ENCODE data around the gene FAM131C.

FAM131C gene

GRCh38 chr1:16077406-16078245 lies 4.2 kb upstream of the FAM131C start:
- DNase-seq (ENCODE audit: low read depth): no peak
- TF ChIP-seq CTCF (conservative IDR thresholded peaks at IDR 0.05; ENCODE audit: low read depth, low read length): no peak
- H3K4me3 ChIP-seq (ENCODE audit: low read depth, low read length): no peak overlapping the region

- DNase-seq (ENCODE audit: low read depth): no peak
- TF ChIP-seq CTCF (conservative IDR thresholded peaks at IDR 0.05; ENCODE audit: low read depth, low read length): no peak
- H3K4me3 ChIP-seq (ENCODE audit: low read depth, low read length): no peak overlapping the region
Observed at GRCh38 chr1:16076865-16077238, 3.4 kb upstream of the FAM131C start.

DNA sequence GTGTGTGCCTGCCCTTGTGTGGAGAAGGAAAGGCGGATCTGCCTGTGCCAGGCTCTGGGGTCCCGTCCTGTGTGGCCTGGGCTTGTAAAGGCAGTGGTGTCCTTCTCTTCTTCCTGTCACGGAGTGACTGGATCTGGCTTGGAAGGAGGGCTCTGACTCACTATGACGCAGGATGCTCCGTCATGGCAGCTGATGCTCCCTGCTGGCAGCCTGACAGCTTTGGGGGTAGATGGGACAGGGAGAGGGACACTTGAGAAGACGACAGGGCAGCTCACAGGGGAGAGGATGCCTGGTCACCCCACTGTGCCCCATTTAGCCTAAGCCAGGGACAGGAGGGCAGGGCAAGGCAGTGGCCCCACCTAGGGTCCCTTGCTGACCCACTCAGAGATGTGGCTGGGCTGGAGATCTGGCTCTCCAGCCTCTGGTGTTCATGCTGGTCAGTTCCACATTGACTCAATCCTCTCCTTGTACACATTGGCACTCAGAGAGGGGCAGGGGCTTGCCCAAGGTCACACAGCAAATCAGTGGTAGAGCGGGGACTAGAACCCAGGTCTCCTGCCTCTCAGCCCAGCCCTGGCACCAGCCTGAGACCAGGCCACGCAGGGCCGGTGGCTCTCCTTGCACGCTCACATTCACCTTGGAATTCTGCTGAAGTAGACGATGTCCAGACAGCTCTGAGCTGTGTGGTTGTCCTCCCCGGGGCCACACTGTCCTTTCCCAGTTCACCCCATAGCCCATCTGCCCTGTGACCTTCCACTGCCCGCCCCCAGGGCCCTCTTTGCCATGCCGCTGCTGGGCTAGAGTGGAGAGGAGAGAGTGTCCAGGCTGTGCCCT lies 2.8 kb upstream of the FAM131C start:
- no peak for TF ChIP-seq CTCF (conservative IDR thresholded peaks at IDR 0.05; ENCODE audit: low read depth, low read length)
- H3K4me3 ChIP-seq (ENCODE audit: low read depth, low read length): no peak overlapping the region
- DNase-seq (ENCODE audit: low read depth): peak; percentile 86

DNA sequence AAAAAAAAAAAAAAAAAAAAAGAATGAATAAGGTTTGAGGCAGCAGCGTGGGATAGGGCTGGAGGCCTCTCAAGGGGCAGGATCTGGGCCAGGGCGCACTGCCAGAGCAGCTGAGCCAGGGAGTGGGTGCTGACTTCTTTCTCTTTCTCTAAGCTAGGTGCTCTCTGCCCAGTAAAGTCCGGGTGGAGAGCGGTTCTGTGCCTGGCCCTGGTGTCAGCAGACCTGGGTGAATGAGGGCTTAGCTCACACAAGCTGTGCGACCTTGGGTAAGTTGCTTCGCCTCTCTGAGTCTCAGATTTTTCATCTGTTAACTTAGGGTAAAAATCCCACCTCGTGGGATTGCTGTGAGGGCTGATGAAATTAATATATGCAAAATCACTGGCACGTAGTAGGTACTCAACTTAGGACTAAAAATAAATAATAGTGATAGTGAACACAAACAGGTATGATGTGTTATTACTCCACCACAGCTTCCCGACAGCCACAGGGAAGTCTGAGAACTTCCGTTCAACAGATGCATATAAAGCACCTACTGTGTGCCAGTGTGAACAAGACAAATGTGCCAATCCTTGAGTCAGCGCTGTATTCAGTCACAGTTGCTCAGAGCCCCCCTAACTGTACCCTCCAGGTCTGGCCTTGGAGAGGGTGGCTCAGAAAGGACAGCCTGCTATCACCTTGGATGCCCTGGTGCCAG lies 2.0 kb upstream of the FAM131C start:
- no peak for TF ChIP-seq CTCF (conservative IDR thresholded peaks at IDR 0.05; ENCODE audit: low read depth, low read length)
- H3K4me3 ChIP-seq (ENCODE audit: low read depth, low read length): no peak overlapping the region
- DNase-seq (ENCODE audit: low read depth): peak; percentile 58

DNA sequence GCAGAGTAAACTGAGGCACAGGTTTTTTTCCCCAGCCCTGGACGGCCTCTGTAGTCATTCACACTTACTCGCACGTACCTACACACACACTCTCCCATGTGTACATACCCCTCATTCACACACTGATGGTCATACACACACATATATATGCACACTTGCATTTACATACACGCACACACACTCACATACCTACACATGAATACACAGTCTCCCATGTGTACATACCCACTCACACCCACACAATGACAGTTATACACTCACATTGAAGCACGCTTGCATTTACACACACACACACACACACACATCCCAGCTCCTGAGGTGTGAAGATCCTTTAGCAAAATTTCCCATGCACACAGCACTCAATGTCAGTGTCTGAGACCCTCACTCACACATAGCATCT lies 766 bp upstream of the FAM131C start:
- TF ChIP-seq CTCF (conservative IDR thresholded peaks at IDR 0.05; ENCODE audit: low read depth, low read length): no peak

DNA sequence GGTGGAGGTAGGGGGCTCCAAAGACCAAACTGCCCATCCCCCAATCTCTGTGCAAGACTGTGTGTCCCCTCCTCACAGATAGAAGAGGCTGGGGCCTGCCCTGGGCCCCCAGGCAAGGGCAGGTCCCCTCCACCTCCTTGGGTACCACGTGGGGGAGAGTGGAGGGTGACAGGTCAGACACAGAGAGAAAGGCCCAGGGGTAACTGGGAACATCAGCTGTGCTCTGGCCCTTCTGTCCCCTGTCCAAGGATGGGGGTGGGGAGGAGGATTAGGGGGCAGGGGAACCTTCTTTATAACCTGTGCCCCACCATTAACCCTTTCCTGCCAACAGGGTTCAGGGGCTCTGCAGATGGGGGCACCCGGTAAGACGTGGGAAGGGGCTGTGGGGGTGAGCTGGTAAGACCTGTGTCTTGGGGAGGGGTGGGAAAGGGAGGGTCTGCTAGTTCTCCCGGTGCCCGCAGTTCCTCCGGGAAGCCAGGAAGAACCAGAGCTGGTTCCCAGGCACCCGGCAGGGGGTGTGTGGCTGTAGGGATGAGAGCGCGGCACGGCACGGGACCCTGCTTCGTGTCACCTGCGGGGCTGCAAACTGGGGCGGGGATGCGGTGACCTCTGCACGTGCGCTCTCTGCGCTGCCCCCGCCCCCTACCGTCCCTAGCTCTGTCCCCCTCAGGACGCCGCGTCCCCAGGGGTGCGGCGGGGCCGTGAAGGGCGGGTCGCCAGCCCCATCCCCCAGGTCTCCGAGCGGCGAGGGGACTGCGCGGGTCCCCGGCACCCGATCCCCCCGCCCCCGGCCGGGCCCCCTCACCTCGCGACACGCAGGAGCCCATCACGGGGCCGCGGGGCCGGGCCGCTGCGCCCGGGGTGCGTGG lies 601 bp downstream of the FAM131C start:
- peak overlapping the region; percentile 37 for H3K4me3 ChIP-seq (ENCODE audit: low read depth, low read length)
- DNase-seq (ENCODE audit: low read depth): no peak
- peak; percentile 20 for TF ChIP-seq CTCF (conservative IDR thresholded peaks at IDR 0.05; ENCODE audit: low read depth, low read length)

More for the DNA sequence above, 766 bp upstream of the FAM131C start:
- DNase-seq (ENCODE audit: low read depth): no peak
- no peak overlapping the region for H3K4me3 ChIP-seq (ENCODE audit: low read depth, low read length)

All from choroid plexus epithelial cell (primary cell).